Raji (cell line): Measurements from ENCODE around the gene TNFRSF4.

Source experiments
- POLR2A ChIP-seq: IDR thresholded peaks from 2 replicates; pipeline ENCODE4 v1.6.1; 2011; ENCODE audit warnings: low read depth, low read length, control low read depth; ENCODE audit not compliant: insufficient read depth

The TNFRSF4 gene

GRCh38 chr1:1216770-1217620, 3.0 kb upstream of the TNFRSF4 start:
- no peak for TF ChIP-seq POLR2A

DNA sequence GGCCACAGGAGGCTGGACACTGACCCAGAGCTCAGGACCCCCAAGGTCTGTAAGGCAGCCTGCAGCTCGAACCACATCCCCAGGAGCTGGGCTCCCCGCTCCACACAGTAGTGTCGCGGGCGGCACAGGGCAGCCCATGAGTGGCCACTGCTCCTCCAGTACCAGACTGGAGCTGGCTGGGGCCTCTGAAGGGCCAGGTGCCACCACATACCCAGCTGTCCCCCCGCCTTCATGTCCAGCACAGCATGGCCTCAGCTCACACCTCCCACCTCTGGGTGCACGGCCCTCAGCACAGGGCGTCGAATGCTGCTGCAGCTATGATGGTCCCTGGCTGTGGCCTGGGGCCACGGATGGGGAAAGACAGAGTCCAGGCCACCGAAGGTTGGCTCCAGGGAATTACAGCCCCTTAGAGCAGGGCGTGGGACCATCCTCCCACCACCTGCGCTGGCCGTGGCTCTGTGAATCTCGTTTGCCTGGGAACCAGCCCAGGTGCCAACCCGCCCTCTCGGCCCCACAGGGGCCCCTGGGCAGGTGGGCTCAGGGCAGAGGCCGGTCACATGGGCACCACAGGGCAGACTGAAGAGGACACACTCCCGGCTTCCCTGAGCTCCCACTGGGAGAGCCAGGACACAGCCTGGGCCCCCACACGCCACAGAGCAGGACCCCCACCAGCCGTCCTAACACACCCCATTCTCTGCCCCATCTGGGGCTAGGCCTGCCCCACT, 2.1 kb upstream of the TNFRSF4 start:
- no peak for TF ChIP-seq POLR2A

- TF ChIP-seq POLR2A, result no peak
Observed at GRCh38 chr1:1215080-1215676, 1.2 kb upstream of the TNFRSF4 start.

- TF ChIP-seq POLR2A, result no peak
Observed at GRCh38 chr1:1212780-1213344, 1.1 kb downstream of the TNFRSF4 start.

- TF ChIP-seq POLR2A, result no peak
Observed at GRCh38 chr1:1211541-1212441, 2.2 kb downstream of the TNFRSF4 start.

GRCh38 chr1:1210726-1211540, 3.0 kb downstream of the TNFRSF4 start:
- no peak for TF ChIP-seq POLR2A

- no peak for TF ChIP-seq POLR2A
Observed at GRCh38 chr1:1208713-1209433, 5.1 kb downstream of the TNFRSF4 start.

GRCh38 chr1:1207571-1207892, 6.4 kb downstream of the TNFRSF4 start:
- no peak for TF ChIP-seq POLR2A

DNA sequence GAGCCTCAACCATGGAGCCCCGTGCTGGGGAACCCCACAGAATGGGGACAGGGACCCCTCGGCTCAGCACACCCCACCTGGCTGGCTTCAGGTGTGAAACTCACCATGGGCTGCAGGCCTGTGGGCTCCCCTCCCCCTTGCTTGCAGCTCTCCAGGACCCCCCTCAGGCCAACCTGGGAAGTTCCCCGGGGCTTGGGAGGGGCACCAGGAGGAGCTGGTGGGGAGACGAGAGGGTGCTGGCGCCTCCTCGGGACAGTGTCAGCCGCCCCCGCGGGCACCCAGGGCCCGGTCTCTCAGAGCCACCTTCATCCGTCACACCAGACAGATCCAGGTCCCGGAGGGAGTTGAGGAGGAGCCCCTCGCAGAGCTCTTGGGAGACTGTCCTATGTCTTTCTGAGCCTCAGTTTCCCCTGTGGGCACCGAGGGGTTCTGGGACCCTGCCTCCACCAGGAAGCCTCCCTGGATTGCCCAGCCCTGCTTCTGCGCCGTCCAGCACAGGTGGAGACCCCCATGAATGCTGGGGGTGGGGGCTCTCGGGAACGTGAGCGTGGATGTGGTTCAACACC, 6.9 kb downstream of the TNFRSF4 start:
- TF ChIP-seq POLR2A, result no peak

- no peak for TF ChIP-seq POLR2A
Observed at GRCh38 chr1:1206376-1206965, 7.5 kb downstream of the TNFRSF4 start, which contains the start of gene TNFRSF18. TNFRSF18 (minus strand) TSS chr1:1206592; CDS start chr1:1206571, 21 bp downstream.

DNA sequence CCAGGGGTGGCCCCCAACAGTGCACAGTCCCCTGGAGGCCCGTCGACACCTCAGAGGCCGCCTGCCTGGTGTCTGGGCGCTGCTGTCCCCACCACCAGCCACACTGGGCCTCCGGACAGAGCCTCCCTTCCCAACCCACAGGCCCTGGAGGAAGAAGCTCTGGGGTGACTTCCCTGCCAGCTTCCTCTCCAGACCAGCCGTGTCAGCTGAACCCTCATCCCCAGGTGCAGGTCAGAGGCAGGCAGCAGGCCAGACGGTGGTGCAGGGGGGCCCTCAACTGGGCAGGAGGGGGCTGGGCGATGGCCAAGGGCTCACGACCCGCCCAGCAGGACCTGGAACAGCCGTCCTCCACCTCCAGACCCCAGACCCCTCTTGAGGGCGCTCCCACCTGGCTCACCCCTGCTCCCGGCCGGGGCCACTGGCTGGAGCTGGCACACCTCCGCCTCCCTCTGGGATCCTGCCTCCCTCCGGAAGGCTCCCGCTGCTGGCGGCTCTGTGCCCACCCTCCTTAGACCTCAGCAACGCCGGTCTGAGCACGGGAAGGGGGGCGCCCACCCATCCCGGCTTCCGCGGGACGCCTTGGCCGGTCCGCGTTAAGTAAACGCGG, 8.1 kb downstream of the TNFRSF4 start:
- TF ChIP-seq POLR2A, result no peak

DNA sequence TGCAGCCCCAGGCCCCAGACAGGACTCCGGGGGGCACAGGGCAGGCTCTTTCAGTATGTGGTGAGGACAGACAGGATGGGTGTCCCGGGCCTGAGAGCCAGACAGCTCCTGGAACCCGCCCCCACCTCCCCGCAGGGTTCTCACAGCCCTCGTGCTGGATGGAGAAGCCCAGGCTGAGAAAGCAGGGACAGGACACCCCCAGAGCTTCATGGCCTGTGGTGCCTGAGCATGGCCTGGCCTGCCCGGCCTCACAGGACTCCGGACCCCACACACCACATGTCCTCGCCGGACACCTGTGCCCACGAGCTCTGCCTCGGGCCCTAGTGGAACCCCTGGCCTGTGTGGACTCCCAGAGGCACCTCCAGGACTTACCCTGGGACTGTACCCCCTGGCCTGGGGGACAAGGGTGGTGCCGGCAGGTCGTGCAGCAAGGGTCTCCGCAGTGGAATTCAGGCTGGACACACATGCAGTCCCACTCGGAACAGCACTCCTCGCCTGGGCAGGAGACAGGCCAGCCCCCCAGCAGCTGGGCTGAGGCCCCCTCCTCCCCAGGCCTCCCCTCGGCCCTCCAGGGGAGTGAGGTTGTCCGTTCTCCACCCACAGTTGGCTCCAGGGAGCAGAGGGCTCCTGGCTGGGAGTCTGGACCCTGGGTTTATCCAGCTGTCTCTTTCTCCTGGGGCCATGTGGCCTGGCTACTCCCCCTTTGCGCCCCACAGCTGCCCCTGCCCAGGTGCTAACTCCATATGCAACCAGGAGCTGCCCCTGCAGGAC, 8.8 kb downstream of the TNFRSF4 start:
- no peak for TF ChIP-seq POLR2A
